Activated CD4-positive, alpha-beta T cell treated with anti-CD3 and anti-CD28 coated beads for 4 hours (primary cell): Measurements from ENCODE around the gene OSBPL9.
"Not testable (repeated sequence)": the region's sequence is repeated elsewhere in the genome, so short reads cannot be mapped to it uniquely, and the experiment has no call there.

Experiments used
- DNase-seq, 2 donors: peaks; one replicate each; pipeline ENCODE4 v3.0.0-alpha.2; 2020

Gene OSBPL9

DNA sequence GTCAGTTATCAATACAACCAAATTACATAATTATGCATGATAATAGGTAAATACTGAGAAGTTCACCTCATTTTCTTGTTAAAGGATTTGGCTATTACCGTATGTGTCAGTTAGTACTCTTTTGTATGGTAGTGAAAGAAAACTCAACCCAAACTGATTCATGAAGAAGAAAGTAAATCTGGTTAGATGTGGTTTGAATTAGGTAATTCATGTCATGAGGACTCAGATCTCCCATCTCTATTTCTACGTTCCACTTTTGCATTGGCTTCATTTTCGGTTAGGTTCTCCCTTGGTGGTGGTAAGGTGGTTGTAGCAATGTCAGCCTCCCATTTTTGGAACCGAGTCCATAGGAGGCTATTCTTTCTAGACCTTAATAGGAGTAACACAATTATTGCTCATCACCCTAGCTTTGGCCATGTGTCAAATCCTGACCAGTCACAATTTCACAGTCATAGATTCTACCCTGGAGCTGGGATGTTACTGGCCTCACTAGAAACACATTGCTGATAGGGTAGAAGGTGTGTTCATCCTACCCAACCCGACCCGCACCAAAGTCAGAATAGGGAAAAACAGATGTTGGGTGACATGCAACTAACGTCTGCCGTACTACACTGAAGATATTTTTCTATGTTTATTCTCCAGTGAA is 97.6 kb downstream of the OSBPL9 start:
- DNase-seq, result no peak

DNA sequence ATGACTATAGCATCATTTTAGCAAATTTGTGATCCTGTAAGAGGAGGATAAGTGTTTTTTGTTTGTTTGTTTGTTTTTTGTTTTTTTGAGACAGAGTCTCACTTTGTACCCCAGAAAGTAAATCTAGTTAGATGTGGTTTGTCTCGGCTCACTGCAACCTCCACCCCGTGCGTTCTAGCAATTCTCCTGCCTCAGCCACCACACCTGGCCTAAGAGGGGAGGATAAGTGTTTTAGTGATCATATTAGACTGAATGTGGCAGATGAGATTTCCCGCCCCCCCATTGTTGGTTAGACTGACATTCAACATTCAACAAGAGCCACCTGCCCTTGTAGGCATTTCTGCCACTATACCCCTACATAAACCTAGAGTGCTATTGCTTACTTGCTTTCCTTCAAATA is 98.5 kb downstream of the OSBPL9 start:
- DNase-seq, result no peak

DNA sequence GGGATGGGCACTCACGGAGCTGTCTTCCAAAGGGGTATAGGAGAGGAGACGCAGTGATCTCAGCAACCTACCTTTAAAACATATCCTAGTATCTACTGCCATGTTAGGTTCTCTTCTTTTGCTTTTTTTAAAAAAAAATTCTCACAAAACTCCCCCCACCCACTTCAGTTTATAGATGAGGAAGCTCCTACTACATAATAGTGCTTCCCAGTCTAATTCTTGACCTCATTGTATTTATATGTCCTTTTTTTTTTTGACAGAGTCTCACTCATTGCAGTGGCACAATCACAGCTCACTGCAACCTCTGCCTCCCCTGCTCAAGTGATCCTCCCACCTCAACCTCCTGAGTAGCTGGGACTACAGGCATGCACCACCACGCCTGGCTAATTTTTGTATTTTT is 99.9 kb downstream of the OSBPL9 start:
- no peak for DNase-seq

DNA sequence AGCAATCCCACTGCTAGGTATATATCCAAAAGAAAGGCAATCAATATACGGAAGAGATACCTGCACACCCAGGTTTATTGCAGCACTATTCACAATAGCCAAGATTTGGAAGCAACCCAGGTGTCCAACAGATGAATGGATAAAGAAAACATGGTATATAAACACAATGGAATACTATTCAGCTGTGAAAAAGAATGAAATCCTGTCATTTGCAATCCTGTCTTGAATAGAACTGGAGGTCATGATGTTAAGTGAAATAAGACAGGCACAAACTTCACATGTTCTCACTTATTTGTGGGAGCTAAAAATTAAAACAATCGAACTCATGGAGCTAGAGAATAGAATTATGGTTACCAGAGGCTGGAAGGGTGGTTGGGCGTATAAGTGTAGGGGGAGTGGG is 101.0 kb downstream of the OSBPL9 start:
- no peak for DNase-seq

DNA sequence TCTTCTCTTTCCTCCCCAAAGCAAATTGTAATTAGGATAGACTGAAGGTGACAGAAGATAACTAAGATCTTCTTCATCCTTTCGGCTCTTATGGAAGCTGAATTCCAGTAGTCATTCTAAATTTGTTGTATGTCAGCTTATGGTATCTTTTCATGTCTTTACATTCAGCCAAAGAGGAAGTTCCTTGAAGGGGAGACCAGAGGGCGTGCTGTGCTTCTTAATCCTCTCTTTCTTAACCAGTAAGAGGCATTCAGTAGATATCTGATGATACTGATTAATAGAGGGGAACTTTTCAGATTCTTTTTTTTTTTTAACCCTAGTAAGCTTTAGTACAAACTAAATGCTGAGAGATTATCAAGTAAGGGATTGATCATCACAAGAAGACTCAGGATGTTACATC is 102.3 kb downstream of the OSBPL9 start:
- no peak for DNase-seq

DNA sequence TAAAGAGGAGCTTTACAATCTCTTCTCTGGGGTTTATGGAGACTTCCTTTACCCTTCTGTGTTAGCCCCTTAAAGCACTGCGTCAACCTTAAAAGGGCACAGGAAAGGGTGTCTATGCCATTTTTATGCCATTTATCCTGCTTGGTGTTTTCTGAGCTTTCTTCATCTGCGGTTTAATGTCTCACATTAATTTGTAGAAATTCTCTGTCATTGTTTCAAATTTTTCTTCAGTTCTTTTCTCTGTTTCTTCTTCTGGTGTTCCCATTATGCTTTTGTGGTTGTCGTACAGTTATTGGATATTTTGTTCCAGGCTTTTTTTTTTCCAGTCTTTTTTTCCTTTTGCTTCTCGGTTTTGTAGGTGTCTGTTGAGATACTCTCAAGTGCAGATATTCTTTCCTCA is 107.9 kb downstream of the OSBPL9 start:
- no peak for DNase-seq

DNA sequence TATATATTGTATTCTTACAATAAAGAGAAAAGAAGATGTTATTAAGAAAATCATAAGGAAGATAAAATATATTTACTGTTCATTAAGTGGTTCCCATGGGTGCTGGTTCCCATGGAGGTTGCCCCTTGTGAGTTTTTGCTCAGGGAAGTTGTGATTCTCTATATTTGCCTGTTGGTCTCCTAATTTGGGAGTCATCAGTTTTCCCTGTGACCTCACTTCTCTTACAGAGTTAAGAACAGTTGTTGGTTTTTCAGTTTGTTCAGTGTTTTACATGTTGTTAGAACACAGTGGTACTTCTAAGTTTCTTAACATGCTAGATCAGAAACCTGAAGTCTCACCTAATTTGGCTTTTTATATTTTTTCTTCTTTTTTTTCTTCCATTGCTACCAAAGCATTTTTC is 109.2 kb downstream of the OSBPL9 start:
- DNase-seq, result no peak

DNA sequence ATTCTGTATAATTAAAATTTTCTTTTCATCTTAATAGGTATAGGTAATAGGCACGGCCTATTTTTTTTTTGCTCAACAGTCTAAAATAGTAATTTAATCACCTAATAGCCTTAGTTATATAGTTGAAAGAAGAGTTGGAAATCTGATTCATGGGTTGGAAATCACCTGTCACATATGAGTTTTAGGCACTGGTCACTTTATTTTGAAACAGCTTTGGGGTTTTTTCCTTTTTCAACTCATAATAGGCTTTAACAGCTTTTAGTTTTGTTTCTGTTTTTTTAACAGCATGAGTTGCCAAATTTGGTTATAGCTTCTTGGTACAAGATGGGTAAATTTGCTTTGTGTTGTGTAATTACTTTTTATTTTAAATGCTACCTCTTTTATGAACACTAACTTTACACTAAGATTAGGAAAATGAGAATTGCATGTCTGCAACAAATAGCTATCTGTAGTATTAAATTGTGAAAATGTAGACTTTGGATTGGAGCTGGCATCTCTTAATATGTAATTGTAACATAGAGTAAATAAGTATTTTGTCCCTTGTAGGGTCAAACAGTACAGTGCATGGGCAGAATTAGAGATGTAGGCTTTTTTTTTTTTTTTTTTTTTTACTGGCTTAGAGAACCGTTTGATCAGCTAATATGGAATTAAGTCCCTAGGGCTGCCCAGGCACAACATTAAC is 109.8 kb downstream of the OSBPL9 start:
- no peak for DNase-seq

DNA sequence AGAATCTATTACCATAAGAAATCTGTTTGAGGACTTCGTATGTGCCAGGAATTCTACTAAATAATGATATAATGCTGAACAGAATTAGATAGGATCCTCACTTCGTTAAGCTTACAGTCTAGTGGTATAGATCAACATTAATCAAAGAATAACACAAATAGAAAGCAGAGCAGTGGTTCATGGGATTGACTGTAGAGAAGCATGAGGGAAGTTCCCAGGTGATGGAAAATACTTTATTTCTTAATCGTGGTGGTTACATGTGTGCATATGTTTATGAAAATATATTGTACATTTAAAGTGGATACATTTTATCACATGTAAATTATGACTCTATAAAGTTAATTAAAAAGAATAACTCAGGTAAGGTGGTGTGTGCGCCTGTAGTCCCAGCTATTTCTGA is 110.5 kb downstream of the OSBPL9 start:
- no peak for DNase-seq

DNA sequence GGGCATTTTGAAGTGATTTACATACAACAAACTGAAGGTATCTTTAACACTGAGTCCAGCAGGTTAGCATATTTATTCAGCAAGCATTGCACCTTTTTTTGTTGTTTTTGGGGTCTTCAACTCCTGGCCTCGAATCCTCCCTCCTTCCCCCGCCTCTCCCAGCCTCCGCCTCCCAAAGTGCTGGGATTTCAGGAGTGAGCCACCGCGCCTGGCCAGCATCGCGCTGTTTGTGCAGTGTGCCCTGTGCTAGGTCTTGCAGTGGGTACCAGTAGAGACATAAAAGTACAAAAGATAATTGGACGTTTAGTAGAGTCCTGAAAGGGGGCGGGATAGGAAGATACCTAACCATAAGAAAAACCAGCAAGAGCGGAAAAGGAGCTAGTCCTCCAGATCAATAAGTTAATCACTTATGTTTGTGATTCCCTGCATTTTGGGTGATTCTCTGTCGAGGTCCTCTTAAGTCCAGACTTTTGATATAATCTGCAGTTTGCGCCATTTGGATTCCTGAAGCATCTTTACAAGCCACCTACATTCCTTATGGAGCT is 111.8 kb downstream of the OSBPL9 start:
- no peak for DNase-seq

DNA sequence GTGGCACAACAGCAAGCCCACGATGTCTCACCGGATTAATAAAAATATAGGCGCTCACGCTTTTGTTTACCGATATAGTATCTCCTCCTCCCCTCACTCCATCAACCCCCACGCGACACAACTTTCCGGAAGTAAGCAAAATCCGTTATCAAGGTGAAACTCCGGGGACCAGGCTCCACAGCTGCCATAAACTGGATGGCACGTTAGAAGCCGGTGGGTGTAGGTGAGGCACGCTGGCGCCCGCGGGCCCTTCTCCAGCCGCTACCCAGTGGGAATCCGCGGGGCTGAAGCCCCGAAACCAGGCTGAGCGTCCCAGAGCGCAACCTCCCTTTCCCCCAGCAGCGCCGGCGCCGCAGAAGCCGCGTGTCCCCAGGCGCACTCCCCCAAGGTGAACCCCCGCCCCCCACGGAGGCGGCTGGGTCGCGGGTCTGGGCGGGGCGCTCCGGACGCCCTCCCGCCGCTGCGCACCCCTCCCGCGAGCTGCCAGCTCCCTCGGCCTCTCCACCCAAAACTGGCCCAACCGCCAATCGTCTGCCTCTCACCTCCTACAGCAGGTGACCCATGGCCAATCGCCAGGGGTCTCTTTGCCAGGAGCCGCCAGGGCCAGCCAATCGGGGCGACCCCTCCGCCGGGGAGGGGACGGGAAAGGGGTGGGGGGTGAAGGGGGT is 112.4 kb downstream of the OSBPL9 start:
- peak; percentile 86 to 92 for DNase-seq

DNA sequence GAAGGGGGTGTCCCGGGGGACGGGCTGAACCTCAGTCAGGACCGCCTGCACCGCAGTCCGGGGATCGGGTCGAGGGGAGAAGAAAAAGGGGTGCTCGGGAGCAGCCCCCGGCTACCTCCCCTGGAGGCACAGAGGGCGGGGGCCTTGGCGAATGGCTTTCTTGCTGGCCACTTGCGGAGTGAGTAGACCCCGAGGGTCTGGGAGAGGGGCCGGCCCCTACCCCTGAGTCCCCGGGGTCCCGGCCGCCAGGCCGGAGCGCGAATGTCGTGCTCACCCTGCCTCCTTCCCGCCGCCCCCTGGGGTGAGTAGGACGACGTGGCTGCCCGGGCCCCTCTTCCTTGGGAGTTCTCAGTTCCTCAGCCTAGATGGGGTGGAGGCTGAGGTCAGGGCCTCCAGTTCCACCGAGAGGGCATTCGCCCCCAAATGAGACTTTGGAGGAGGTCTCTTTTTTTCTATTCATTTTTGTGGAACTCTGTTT is 113.0 kb downstream of the OSBPL9 start:
- no peak for DNase-seq

DNA sequence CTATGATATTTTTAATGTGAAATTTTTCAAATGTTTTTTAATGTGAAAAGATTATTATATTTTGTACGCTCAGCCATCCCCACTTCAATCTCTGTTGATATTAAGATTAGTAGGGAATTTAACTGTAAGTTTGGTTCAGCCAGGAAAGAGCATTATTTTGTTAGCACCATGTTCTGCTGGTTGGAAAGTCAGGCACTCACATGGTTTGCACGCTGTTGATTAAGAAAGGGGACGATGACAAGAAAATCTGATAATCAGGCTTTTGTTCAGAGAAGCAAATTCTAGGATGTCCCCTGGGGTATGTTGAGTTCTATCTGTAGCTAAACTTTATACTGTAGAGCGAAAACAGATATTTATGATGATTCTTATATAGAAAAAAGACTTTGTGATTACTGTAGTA is 115.1 kb downstream of the OSBPL9 start:
- DNase-seq, result no peak

DNA sequence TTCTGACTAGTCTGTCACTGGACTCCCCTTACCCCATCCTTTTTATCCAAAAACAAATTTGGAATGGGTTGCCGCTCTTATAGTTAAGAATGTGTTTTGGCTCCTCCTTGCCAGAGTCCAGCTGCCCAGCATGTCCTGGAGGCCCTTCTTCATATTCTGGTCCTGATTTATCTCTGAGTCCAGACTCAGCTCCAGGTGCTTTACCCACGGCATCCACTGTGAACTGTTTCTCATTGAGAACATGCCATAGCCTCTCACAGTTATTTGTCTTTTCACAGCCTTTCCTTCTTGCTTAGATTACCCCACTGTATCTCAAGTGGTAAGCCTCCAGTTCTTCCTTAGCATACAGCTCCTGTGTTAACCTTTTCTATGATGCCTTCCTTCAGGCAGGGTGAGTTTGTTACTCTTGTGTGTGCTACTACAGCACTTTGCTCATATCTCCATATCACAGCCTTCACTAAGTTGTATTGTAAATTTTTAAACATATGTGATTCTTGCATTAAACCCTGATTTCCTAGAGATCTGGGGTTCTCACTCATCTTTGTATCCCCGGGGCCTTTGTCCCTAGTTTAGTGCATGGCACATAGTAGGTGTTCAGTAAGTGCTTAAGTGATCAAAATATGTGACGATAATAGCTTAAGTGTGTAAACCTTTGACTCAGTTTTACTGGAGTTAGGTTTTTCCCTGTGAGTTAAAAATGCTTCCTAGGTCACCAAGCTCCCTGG is 116.0 kb downstream of the OSBPL9 start:
- no peak for DNase-seq

DNA sequence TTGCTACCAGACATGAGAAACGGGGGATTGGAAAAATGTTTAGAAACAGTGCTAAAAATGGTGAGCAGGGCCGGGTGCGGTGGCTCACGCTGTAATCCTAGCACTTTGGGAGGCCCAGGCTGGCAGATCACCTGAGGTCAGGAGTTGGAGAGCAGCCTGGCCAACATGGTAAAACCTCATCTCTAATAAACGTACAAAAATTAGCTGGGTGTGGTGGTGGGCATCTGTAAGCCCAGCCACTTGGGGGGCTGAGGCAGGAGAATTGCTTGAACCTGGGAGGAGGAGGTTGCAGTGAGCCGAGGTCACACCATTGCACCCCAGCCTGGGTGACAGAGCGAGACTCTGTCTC is 116.5 kb downstream of the OSBPL9 start:
- not testable (repeated sequence) for DNase-seq

DNA sequence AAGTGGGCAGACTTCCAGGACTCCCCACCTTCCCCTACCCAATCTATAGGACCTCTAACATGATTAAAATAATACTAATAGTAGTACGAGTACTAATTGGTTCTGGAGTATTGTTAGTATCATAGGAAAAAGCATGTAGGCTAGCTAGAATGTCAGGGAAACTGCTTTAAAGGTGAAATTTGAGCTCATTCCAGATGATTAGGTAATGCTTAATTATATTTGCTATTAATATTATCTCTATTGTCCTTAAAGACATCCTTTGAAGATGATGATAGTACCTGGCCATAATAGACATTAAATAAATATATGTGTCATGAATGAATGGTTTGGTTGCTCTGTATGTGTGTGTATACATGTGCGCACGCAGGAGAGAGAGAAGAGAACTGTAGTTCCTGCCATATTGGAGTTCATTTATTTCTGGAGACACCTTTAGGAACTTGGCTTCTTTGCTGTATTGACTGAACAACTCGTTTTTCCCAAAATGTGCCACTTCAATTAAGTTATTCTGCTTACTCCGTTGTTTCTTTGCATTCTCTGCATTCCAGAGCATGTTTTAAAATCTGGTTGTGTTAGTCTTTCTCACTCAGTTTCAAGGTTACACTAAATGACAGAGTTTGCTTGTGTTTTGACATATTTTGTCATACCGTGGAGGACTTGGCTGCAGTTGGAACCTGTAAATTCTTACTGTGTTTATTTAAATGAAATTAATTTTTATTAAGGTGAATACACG is 117.1 kb downstream of the OSBPL9 start:
- DNase-seq, result no peak

DNA sequence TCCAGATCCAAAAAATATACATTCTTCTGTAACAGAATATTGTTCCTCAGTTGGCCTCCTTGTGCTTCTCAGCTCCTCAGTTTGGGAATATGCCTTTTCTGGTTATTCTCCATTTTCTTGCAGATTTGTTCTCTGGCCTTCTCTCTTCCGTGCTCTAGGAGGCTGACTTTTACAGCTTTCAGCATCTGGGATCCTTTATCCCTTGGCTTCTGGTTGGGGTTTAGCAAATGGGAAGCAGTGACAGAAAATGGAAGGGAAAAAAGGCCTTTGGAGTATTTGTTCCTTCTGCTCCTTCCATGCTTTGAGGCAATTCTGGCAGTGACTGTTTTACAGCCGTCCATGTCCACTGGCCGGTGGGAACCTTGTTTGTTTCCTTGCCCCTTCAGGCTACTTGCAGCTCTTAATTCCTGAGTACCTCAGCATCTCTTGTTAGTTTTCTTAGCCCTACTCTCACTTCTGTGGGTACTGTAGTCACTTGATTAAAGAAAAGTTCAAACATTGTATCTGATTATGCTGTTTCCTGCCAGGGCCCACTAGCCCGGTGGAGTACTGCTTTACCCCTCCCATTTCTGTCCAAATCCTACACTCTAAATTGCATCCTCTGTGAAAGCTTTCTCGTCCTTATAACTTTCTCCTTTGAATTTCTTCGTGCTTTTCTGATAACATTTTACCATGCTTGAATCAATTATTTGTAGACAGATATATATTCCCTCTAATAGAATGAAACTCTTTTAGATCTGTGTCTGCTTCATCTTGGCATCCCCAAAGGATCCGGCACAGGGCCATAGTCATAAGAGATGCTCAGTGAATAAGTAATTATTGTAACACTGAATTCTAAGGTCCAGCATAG is 118.2 kb downstream of the OSBPL9 start:
- DNase-seq, result no peak

DNA sequence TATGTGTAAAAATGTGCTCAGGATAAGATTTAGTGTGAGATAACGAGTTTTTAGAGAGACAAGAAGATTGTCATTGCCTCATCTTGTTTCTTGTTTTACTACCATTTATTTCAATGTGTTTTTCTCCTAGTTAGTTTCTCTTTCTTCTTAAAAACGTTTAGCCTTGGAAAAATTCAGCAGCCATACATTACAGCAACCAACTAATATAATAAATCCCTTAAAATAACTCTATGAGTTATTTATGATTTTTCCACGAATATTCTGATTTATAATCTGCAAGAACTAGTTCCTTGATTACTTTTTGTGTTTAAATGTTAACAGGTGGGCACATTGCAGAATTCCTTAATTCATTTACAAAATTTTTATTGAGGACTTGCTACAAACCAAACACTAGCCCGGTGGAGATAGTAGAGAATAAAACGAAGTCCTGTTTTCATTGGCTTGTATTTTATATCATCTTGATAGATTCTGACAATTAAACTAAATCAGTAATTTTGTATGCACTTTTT is 118.9 kb downstream of the OSBPL9 start:
- no peak for DNase-seq

DNA sequence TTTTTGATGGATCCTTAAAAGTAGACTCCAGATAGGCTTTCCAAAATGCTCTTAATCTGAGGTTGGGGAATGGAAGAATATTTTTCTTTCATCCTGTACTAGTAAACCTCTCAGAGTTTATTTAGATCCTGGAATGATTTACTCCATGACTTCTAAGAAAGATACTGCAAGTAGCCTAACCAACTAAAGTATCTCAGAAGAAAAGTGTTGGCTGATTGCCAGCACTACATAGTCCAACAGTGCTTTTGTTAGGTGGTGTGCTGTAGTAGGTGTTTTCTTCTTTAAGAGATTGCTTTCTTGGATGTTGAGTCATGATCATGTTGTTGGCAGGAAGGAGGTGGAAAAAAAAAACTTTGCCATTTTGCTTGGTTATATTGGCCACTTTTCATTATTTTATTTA is 119.8 kb downstream of the OSBPL9 start:
- no peak for DNase-seq

DNA sequence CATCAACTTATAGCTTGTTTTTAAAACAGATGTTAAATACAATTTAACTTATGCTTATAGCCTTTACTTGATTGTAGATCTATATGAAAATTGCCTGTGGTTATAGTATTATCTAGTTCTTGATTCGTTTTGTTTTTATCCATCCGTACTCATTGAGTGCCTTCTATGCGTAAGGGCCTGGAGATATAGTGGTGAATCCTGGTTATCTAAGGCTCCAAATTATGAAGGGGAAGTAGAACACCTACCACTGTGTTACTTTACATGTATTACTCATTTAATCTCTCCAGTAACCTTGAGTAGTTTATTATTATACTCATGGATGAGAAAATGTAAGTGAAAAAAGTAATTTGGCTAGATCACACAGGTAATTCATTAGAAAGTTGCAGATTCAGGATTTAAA is 121.8 kb downstream of the OSBPL9 start:
- no peak for DNase-seq

DNA sequence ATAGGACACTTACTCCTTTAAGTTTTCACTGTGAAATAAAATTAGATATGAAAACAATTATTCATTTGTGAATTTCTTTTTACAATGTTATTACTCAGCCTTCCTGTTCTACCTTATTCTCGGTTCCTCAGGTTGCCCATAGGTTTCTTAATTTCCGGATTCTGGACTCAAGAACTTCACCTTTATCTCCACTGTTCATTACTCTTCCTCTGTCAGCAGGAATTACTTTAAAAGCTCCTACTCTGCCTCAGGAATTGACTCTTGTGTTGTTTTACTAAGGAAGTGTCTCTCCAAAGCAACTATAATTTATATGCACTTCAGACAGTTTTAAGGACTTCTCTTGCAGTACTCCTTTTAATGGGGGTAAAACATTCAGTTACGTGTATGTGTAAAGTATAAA is 123.8 kb downstream of the OSBPL9 start:
- DNase-seq, result no peak
